DMS79 treated with DMSO at 0.1 percent for 48 hours (cell line): ENCODE results near the gene USH2A.

Experiments used
- DNase-seq: peaks from one replicate; lab custom pipeline; 2025; lab: John Stamatoyannopoulos, UW

USH2A gene

GRCh38 chr1:215865060-215865459, 558.2 kb downstream of the USH2A start:
- DNase-seq: no peak

- no peak for DNase-seq
Observed at GRCh38 chr1:215863796-215864195, 559.5 kb downstream of the USH2A start.

GRCh38 chr1:215860833-215861232, 562.4 kb downstream of the USH2A start:
- DNase-seq: no peak

DNA sequence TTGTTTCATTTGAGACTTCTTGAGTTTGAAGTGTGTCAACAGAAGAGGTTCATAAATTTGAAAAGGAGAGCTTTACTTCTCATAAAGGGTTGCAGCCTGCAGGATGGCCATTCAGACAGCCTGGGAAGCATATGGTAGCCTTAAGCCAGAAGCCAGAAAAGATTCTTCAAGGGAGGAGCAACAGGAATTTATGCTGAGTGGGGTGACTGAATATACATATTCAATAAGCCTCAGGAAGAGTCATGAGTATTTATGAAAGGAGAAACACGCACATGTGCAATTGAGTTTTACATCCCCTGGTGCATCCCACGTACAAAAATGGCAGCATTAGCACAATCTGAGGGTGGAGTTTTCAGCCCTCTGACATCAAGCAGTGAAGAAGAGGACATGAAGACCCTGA, 565.9 kb downstream of the USH2A start:
- no peak for DNase-seq

- no peak for DNase-seq
Observed at GRCh38 chr1:215845234-215845891, 577.9 kb downstream of the USH2A start.

DNA sequence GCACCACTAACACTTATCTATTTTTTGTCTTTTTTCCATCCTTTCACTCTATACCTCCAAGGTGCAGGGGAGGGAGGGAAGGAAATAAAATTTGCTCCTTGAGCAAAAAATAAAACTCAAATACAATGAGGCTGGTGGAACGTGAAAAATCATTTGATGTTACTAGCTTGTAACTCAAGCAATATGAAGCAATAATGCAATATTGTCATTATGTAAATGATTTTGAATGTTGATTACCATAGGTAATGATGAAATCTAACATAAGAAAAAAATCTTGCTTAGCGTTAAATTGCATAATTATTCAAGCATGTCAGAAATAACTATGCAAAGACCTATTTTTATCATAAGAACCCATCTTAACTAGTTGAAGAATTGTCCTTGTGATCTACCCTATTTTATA, 578.5 kb downstream of the USH2A start:
- no peak for DNase-seq

DNA sequence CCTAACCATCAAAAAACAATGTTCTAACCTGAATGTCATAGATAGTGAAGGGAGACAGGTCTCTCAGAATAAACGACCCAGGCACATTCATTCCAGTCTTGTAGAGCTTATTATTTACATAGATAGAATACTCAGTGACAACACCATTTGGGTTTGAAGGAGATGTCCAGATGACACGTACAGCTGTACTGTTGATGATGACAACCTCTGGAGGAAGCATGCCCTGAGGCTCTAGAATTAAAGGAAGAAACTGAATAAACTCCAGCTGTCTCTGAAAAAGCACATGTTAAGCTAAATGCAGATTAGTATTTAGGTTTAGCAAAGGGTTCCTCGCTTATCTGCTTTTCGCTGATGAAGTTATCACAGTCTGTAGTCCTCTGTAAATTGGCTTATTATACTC, 579.0 kb downstream of the USH2A start:
- no peak for DNase-seq

- DNase-seq: no peak
Observed at GRCh38 chr1:215842905-215843304, 580.3 kb downstream of the USH2A start.

- DNase-seq: no peak
Observed at GRCh38 chr1:215835951-215836350, 587.3 kb downstream of the USH2A start.

GRCh38 chr1:215833941-215834729, 589.1 kb downstream of the USH2A start:
- DNase-seq: no peak

GRCh38 chr1:215830226-215830810, 592.9 kb downstream of the USH2A start:
- DNase-seq: no peak

GRCh38 chr1:215825056-215825455, 598.2 kb downstream of the USH2A start:
- DNase-seq: no peak

GRCh38 chr1:215824245-215824644, 599.0 kb downstream of the USH2A start:
- no peak for DNase-seq

GRCh38 chr1:215819114-215819513, 604.1 kb downstream of the USH2A start:
- DNase-seq: no peak

DNA sequence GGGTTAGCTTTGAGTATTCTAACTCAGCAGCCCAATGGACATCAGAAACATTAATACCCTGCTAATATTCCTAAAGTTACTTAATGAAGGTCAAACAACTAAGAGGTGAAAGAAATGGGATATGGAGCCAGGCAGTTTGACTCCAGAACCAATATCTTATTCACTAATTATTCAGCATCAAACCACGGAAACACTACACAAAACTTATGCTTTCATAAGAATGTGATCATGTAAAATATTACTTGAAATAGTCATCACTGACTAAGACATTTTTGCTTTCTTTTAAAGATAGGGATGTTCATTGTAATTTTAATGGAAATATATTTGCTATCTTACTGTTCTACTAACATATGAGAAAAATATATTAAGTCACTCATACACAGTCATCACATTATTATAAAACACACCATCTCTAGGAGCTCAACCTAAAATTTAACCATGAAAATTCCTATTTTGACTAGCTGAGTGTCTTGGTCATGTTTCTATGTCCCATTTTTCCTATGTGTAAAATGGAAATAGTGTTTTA, 615.3 kb downstream of the USH2A start:
- DNase-seq: no peak

- DNase-seq: no peak
Observed at GRCh38 chr1:215807218-215807617, 616.0 kb downstream of the USH2A start.

- no peak for DNase-seq
Observed at GRCh38 chr1:215797859-215798258, 625.4 kb downstream of the USH2A start.

DNA sequence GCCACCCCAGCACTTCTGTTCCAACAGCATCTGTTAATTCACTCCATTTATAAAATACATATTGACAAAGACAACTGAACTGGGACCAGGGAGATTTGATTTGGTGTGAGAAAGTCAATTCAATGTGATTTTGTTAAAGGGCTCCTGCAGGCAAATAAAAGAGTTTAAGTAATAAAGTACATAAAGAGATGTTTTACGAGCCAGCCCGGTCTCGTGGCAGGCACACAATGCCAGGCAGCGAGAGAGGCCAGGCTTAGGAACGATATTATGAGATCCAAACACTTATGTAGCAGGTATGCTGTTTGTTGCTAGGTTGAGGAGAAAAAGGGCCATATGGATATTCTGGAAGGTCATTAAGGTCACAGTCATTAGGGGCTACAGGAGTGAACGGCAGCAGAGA, 629.1 kb downstream of the USH2A start:
- DNase-seq: no peak

DNA sequence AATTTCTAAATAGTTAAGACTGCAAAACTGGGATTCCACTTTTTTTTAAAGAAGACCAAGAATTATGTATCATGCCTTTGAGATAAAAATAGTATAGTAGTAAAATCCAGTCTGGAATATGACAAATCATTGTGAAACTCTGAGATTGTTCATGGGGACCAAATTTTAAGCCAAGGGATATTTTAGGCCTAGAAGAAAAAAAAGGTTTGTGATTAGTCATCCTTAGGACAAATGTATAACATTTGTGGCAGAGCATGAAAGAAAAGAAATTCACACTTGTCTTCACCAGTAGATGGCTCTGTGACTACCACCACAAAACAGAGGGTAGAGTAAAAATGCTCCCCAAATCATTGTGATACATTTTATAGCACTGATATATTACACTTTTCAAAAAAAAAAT, 630.1 kb downstream of the USH2A start:
- DNase-seq: no peak

- DNase-seq: no peak
Observed at GRCh38 chr1:215792446-215792845, 630.8 kb downstream of the USH2A start.

- DNase-seq: no peak
Observed at GRCh38 chr1:215789981-215790380, 633.3 kb downstream of the USH2A start.

DNA sequence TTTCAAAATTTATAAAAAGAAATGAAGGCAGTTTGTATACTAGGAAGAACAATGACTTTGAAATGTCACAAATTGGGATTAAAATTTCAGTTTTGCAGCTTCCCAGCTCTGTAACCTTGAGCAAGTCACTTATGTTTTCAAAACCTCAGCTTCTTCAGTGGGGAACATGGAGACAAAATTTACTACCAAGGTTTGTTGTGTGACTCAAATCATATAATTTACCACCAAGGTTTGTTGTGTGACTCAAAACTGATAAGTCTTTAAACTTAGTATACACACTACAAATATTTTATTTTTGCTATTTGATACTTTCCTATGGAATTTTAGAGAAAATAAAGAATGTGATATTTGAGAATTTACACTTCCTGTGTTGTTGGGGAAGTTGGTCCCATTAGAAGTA, 636.3 kb downstream of the USH2A start:
- DNase-seq: no peak

DNA sequence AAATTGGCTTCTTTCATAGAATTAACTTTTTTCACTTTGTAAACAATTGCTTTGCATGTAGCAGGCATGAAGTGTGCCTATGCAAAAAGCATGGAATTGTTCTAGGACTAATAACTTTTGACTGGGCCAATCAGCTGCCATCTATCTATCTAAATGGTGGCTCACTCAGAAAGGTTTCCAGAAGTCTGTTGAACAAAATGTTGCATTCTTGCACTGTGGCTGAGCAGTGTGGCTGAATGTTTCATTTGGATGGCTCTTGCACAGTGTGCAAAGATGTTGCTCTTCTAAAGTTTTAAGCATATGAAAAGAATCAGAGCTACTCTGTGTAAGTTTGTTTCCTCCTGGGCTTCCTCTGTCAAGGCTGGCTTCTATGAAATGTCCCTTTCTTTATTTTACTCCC, 642.6 kb downstream of the USH2A start:
- no peak for DNase-seq
